Tibial nerve (tissue), 4 donors: ENCODE results near the gene GCN1. TPM values are rescaled to one million over a fixed set of nuclear protein-coding genes. Genes with fewer than 3 reads are reported as not detected.

Experiments
- DNase-seq, 2 donors: peaks; one replicate each; pipeline ENCODE4 v3.0.0-alpha.2; 2019; ENCODE audit warnings: low spot score in 2 of 2
- H3K27ac ChIP-seq, 4 donors: fragments of 200-600 bp; sonication (generic) in 3 of 4; one replicate each; pipeline ENCODE4 v1.5.1; 2017 to 2019; ENCODE audit warnings: mild to moderate bottlenecking in 1 of 4
- H3K27me3 ChIP-seq, 2 donors: fragments of 200-600 bp; sonication (generic) in 1 of 2; one replicate each; pipeline versions ENCODE4 v1.5.1 to v1.6.0; 2017 to 2019
- H3K36me3 ChIP-seq, 3 donors: fragments of 200-600 bp; sonication (generic); one replicate each; pipeline ENCODE4 v1.5.1; 2018 to 2019
- H3K4me1 ChIP-seq, 4 donors: fragments of 200-600 bp; sonication (generic) in 3 of 4; one replicate each; pipeline ENCODE4 v1.5.1; 2017 to 2019
- H3K4me3 ChIP-seq, 4 donors: fragments of 200-600 bp; sonication (generic) in 3 of 4; one replicate each; pipeline ENCODE4 v1.5.1; 2017 to 2019; ENCODE audit warnings: mild to moderate bottlenecking in 1 of 4, moderate library complexity in 1 of 4
- H3K9me3 ChIP-seq, 4 donors: fragments of 200-600 bp; sonication (generic) in 3 of 4; one replicate each; pipeline ENCODE4 v1.5.1; 2017 to 2019
- CTCF ChIP-seq, 5 experiments: fragments of 200-600 bp in 3 of 5; fragments of 450-650 bp in 2 of 5; sonication (generic) in 3 of 5; IDR thresholded peaks; one replicate each; pipeline ENCODE4 v1.5.1; 2016 to 2019; ENCODE audit warnings: antibody characterized with exemption in 5 of 5, mild to moderate bottlenecking in 3 of 5, moderate library complexity in 2 of 5
- EP300 ChIP-seq, 2 donors: sonication (generic); formaldehyde crosslinking; IDR thresholded peaks; one replicate each; pipeline ENCODE4 v1.6.1; 2017; ENCODE audit warnings: antibody characterized with exemption in 2 of 2, mild to moderate bottlenecking in 1 of 2
- POLR2A ChIP-seq, 2 donors: fragments of 450-650 bp; IDR thresholded peaks; one replicate each; pipeline ENCODE4 v1.6.1; 2017; ENCODE audit warnings: antibody characterized with exemption in 2 of 2, mild to moderate bottlenecking in 2 of 2, moderate library complexity in 2 of 2
- WGBS, 2 donors: methylation state at CpG; one replicate each; pipeline ENCODE4 v1.1.5; 2018; 5-methylcytosine and 5-hydroxymethylcytosine counted together
- total RNA-seq, 4 donors: library from RNA; depleted of rRNA; stranded (reverse); fragments of >200 nt; gene quantifications; one replicate each; pipeline ENCODE4 v1.1.0, GENCODE V29; 2016

The GCN1 gene
- total RNA-seq, 4 donors from 2014 or later: 44.6 to 138 (median 106) TPM

GRCh38 chr12:120175537-120175936 is 19.0 kb downstream of the GCN1 start:
- peaks cover 9 to 100% (median 54%) of the 10 kb centered on the region in 3 donors for H3K36me3 ChIP-seq
- 88 to 90% methylated on average over 11 of the region's 11 CpGs for WGBS, 2 donors

GRCh38 chr12:120175062-120175461 is 19.5 kb downstream of the GCN1 start:
- no peak for TF ChIP-seq EP300 (IDR thresholded peaks at IDR 0.05)
- no peak for TF ChIP-seq CTCF (IDR thresholded peaks at IDR 0.05)
- TF ChIP-seq POLR2A (IDR thresholded peaks at IDR 0.05): no peak
- peaks cover 9 to 100% (median 55%) of the 10 kb centered on the region in 3 donors for H3K36me3 ChIP-seq

More at GRCh38 chr12:120175537-120175936, 19.0 kb downstream of the GCN1 start:
- Histone ChIP-seq H3K27me3 (no peaks in the 10 kb centered on the region), H3K9me3 (no peaks in the 10 kb centered on the region), H3K27ac (no peak overlapping the region), H3K4me1 (no peaks in the 10 kb centered on the region), H3K4me3 (no peak overlapping the region)
- TF ChIP-seq POLR2A (IDR thresholded peaks at IDR 0.05) (no peak), CTCF (IDR thresholded peaks at IDR 0.05) (no peak), EP300 (IDR thresholded peaks at IDR 0.05) (no peak)
- DNase-seq: no peak

GRCh38 chr12:120172053-120172452 is 22.5 kb downstream of the GCN1 start:
- no peaks in the 10 kb centered on the region for H3K9me3 ChIP-seq
- 94 to 98% methylated on average over 3 of the region's 3 CpGs for WGBS, 2 donors
- no peak for DNase-seq
- no peak overlapping the region for H3K4me3 ChIP-seq
- no peaks in the 10 kb centered on the region for H3K4me1 ChIP-seq
- H3K36me3 ChIP-seq: peaks cover 9 to 100% (median 49%) of the 10 kb centered on the region in 3 donors
- no peaks in the 10 kb centered on the region for H3K27me3 ChIP-seq
- TF ChIP-seq POLR2A (IDR thresholded peaks at IDR 0.05) (no peak), EP300 (IDR thresholded peaks at IDR 0.05) (no peak), CTCF (IDR thresholded peaks at IDR 0.05) (no peak)
- no peak overlapping the region for H3K27ac ChIP-seq

More at GRCh38 chr12:120175062-120175461, 19.5 kb downstream of the GCN1 start:
- Histone ChIP-seq H3K27ac (no peak overlapping the region), H3K27me3 (no peaks in the 10 kb centered on the region), H3K4me1 (no peaks in the 10 kb centered on the region), H3K4me3 (no peak overlapping the region), H3K9me3 (no peaks in the 10 kb centered on the region)
- DNase-seq: no peak
- 83 to 85% methylated on average over 5 of the region's 5 CpGs for WGBS, 2 donors

- TF ChIP-seq POLR2A (IDR thresholded peaks at IDR 0.05) (no peak), CTCF (IDR thresholded peaks at IDR 0.05) (no peak), EP300 (IDR thresholded peaks at IDR 0.05) (no peak)
- no peak overlapping the region for H3K27ac ChIP-seq
- peaks cover 9 to 100% (median 37%) of the 10 kb centered on the region in 3 donors for H3K36me3 ChIP-seq
- DNase-seq: no peak
- no peaks in the 10 kb centered on the region for H3K27me3 ChIP-seq
- H3K9me3 ChIP-seq: no peaks in the 10 kb centered on the region
- no peak overlapping the region for H3K4me3 ChIP-seq
- no peaks in the 10 kb centered on the region for H3K4me1 ChIP-seq
- WGBS, 2 donors: 93 to 95% methylated on average over 7 of the region's 7 CpGs
Observed at GRCh38 chr12:120170631-120171030, 23.9 kb downstream of the GCN1 start.

GRCh38 chr12:120169946-120170345 is 24.6 kb downstream of the GCN1 start:
- peaks cover 7 to 100% (median 33%) of the 10 kb centered on the region in 3 donors for H3K36me3 ChIP-seq
- no peaks in the 10 kb centered on the region for H3K27me3 ChIP-seq
- no peaks in the 10 kb centered on the region for H3K9me3 ChIP-seq
- no peak overlapping the region for H3K27ac ChIP-seq
- 96 to 100% methylated on average over 2 of the region's 2 CpGs for WGBS, 2 donors
- H3K4me1 ChIP-seq: no peaks in the 10 kb centered on the region
- no peak overlapping the region for H3K4me3 ChIP-seq
- no peak for TF ChIP-seq CTCF (IDR thresholded peaks at IDR 0.05)
- TF ChIP-seq EP300 (IDR thresholded peaks at IDR 0.05): no peak
- no peak for TF ChIP-seq POLR2A (IDR thresholded peaks at IDR 0.05)
- DNase-seq: no peak
